HG03575 (cell line): ENCODE data around the gene AUTS2.

Experiments
- ATAC-seq: cut with Tn5 transposase; IDR thresholded peaks from one replicate; pipeline ENCODE4 v1.9.1; 2021; ENCODE audit not compliant: unreplicated experiment, insufficient number of reproducible peaks, low FRiP score; ENCODE audit errors: extremely low read depth

Gene AUTS2

GRCh38 chr7:69698109-69698825 is 100.0 kb downstream of the AUTS2 start:
- ATAC-seq, result no peak

- ATAC-seq, result no peak
Observed at GRCh38 chr7:69699931-69700330, 101.7 kb downstream of the AUTS2 start.

GRCh38 chr7:69700331-69700730 is 102.1 kb downstream of the AUTS2 start:
- no peak for ATAC-seq

GRCh38 chr7:69701288-69701687 is 103.0 kb downstream of the AUTS2 start:
- ATAC-seq, result no peak

GRCh38 chr7:69702357-69702756 is 104.1 kb downstream of the AUTS2 start:
- ATAC-seq, result no peak

GRCh38 chr7:69703099-69703498 is 104.8 kb downstream of the AUTS2 start:
- ATAC-seq, result no peak

GRCh38 chr7:69706070-69706469 is 107.8 kb downstream of the AUTS2 start:
- no peak for ATAC-seq

- ATAC-seq, result no peak
Observed at GRCh38 chr7:69708857-69709256, 110.6 kb downstream of the AUTS2 start.

- no peak for ATAC-seq
Observed at GRCh38 chr7:69710768-69711438, 112.6 kb downstream of the AUTS2 start.

- ATAC-seq, result no peak
Observed at GRCh38 chr7:69714886-69715576, 116.8 kb downstream of the AUTS2 start.

- no peak for ATAC-seq
Observed at GRCh38 chr7:69717221-69717620, 118.9 kb downstream of the AUTS2 start.

GRCh38 chr7:69719717-69720116 is 121.4 kb downstream of the AUTS2 start:
- no peak for ATAC-seq

GRCh38 chr7:69722843-69723242 is 124.6 kb downstream of the AUTS2 start:
- no peak for ATAC-seq

GRCh38 chr7:69723663-69724062 is 125.4 kb downstream of the AUTS2 start:
- ATAC-seq, result no peak

GRCh38 chr7:69728304-69728703 is 130.0 kb downstream of the AUTS2 start:
- ATAC-seq, result no peak

- no peak for ATAC-seq
Observed at GRCh38 chr7:69732203-69732602, 133.9 kb downstream of the AUTS2 start.

- ATAC-seq, result no peak
Observed at GRCh38 chr7:69735582-69735981, 137.3 kb downstream of the AUTS2 start.

- ATAC-seq, result no peak
Observed at GRCh38 chr7:69736126-69736810, 138.0 kb downstream of the AUTS2 start.

GRCh38 chr7:69738396-69738951 is 140.2 kb downstream of the AUTS2 start:
- peak; percentile 33 for ATAC-seq
